ENCODE data around the gene DLG4.

Gene DLG4

DNA sequence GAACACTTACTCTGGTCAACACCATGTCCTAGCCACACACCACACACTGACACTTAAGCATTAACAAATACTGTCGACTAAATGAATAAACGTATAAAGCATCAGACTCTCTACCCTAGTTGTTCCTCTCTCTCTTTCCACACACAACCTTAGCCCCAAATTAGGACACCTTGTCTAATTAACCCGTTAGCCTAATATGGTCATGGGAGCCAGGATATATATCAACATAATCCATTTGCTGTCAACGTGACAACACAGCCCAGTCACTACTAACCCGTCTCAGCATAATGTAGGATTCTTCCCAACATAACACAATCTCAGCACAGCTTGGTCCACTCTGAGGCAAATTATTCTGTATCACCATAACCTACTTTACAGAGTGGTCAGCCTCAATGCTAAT, 12.5 kb upstream of the DLG4 start:
- ATAC-seq (ENCODE audit: insufficient read depth, low read depth), result no peak
- peak overlapping the region; percentile 99 for H3K4me2 ChIP-seq (ENCODE audit: insufficient read depth, low read length)
- peaks cover 82% of the 10 kb centered on the region for H3K79me2 ChIP-seq (ENCODE audit: insufficient read depth, low read length)
- H2AFZ ChIP-seq (ENCODE audit: low read depth, low read length), result no peak overlapping the region
- peaks cover 55% of the 10 kb centered on the region for H3K4me1 ChIP-seq (ENCODE audit: insufficient read depth, low read length)
- H4K20me1 ChIP-seq (ENCODE audit: insufficient read depth, low read length), result peaks cover 56% of the 10 kb centered on the region
- H3K36me3 ChIP-seq (ENCODE audit: insufficient read depth, low read length), result peaks cover 74% of the 10 kb centered on the region
- no peaks in the 10 kb centered on the region for H3K27me3 ChIP-seq (ENCODE audit: insufficient read depth, low read length, poor library complexity)
- H3K9ac ChIP-seq (ENCODE audit: low read depth, low read length), result peak overlapping the region; percentile 90; the same call in 1 of the 2 replicates
- TF ChIP-seq EZH2 (IDR thresholded peaks at IDR 0.05; ENCODE audit: borderline replicate concordance, low read depth, low read length, severe bottlenecking), result no peak
- TF ChIP-seq, protein P1, sequence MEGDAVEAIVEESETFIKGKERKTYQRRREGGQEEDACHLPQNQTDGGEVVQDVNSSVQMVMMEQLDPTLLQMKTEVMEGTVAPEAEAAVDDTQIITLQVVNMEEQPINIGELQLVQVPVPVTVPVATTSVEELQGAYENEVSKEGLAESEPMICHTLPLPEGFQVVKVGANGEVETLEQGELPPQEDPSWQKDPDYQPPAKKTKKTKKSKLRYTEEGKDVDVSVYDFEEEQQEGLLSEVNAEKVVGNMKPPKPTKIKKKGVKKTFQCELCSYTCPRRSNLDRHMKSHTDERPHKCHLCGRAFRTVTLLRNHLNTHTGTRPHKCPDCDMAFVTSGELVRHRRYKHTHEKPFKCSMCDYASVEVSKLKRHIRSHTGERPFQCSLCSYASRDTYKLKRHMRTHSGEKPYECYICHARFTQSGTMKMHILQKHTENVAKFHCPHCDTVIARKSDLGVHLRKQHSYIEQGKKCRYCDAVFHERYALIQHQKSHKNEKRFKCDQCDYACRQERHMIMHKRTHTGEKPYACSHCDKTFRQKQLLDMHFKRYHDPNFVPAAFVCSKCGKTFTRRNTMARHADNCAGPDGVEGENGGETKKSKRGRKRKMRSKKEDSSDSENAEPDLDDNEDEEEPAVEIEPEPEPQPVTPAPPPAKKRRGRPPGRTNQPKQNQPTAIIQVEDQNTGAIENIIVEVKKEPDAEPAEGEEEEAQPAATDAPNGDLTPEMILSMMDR (IDR thresholded peaks at IDR 0.05; ENCODE audit: borderline replicate concordance, extremely low read depth, low read length, poor library complexity, severe bottlenecking), result no peak
- peak overlapping the region in 1 of 2 experiments; percentile 83; a peak in 2 of 4 replicates for H3K4me3 ChIP-seq (ENCODE audit: low read depth in 1 of 2, low read length in 2 of 2)
- DNase-seq, result no peak
- peak overlapping the region; percentile 17 for H3K27ac ChIP-seq (ENCODE audit: low read length)
- H3K9me3 ChIP-seq (ENCODE audit: insufficient read depth, low read length, severe bottlenecking), result no peaks in the 10 kb centered on the region

DNA sequence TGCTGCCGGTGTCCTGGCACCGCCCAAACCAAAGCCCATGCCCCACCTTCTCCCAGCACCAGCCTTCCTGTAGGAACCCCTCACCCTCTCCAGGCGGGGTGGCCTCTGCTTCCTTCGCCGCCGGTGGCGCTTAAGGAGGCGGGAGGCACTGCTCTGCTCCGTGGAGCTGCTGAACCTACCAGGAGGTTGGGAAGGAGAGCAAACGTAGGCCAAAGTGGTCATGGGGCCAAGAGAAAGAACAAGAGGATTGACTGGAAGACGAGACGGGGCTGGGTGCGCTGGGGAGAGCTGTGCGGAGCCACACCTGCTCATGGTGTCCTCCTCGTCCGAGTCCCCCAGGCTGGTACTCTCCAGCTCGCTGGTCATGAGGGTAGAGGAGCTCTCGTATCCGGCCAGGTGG, 9.9 kb upstream of the DLG4 start:
- DNase-seq (no peak), ATAC-seq (ENCODE audit: insufficient read depth, low read depth) (no peak)
- no peak overlapping the region for H3K4me3 ChIP-seq (ENCODE audit: low read depth in 1 of 2, low read length in 2 of 2)
- peaks cover 55% of the 10 kb centered on the region for H3K79me2 ChIP-seq (ENCODE audit: insufficient read depth, low read length)
- H3K4me2 ChIP-seq (ENCODE audit: insufficient read depth, low read length), result no peak overlapping the region
- peaks cover 73% of the 10 kb centered on the region for H3K36me3 ChIP-seq (ENCODE audit: insufficient read depth, low read length)
- H3K4me1 ChIP-seq (ENCODE audit: insufficient read depth, low read length), result peaks cover 29% of the 10 kb centered on the region
- no peaks in the 10 kb centered on the region for H3K9me3 ChIP-seq (ENCODE audit: insufficient read depth, low read length, severe bottlenecking)
- no peak overlapping the region for H3K9ac ChIP-seq (ENCODE audit: low read depth, low read length)
- peaks cover 38% of the 10 kb centered on the region for H4K20me1 ChIP-seq (ENCODE audit: insufficient read depth, low read length)
- no peak overlapping the region for H2AFZ ChIP-seq (ENCODE audit: low read depth, low read length)
- no peaks in the 10 kb centered on the region for H3K27me3 ChIP-seq (ENCODE audit: insufficient read depth, low read length, poor library complexity)
- no peak overlapping the region for H3K27ac ChIP-seq (ENCODE audit: low read length)
- TF ChIP-seq EZH2 (IDR thresholded peaks at IDR 0.05; ENCODE audit: borderline replicate concordance, low read depth, low read length, severe bottlenecking), result no peak
- TF ChIP-seq, protein P1 (IDR thresholded peaks at IDR 0.05; ENCODE audit: borderline replicate concordance, extremely low read depth, low read length, poor library complexity, severe bottlenecking), result no peak

DNA sequence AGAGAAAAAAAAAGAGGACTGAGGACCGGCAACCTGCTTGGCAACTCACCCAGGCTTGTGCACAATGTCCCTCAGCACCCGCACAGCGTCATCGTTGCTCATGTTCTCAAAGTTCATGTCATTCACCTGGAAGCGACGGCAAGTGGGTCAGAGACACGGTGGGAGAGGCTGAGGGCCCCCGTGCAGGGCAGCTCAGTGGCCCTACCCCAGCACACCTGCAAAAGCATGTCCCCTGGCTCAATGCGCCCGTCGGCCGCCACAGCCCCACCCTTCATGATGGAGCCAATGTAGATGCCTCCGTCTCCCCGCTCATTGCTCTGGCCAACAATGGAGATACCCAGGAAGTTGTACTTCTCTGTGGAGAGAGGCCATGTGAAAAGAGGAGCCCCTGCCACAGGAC, 9.3 kb upstream of the DLG4 start:
- Histone ChIP-seq H3K36me3 (ENCODE audit: insufficient read depth, low read length) (peaks cover 78% of the 10 kb centered on the region), H2AFZ (ENCODE audit: low read depth, low read length) (no peak overlapping the region), H3K9me3 (ENCODE audit: insufficient read depth, low read length, severe bottlenecking) (no peaks in the 10 kb centered on the region), H3K4me3 (ENCODE audit: low read depth in 1 of 2, low read length in 2 of 2) (no peak overlapping the region), H3K9ac (ENCODE audit: low read depth, low read length) (no peak overlapping the region), H3K27me3 (ENCODE audit: insufficient read depth, low read length, poor library complexity) (no peaks in the 10 kb centered on the region), H3K27ac (ENCODE audit: low read length) (no peak overlapping the region), H3K79me2 (ENCODE audit: insufficient read depth, low read length) (peaks cover 51% of the 10 kb centered on the region), H3K4me1 (ENCODE audit: insufficient read depth, low read length) (peaks cover 28% of the 10 kb centered on the region), H3K4me2 (ENCODE audit: insufficient read depth, low read length) (no peak overlapping the region), H4K20me1 (ENCODE audit: insufficient read depth, low read length) (peaks cover 41% of the 10 kb centered on the region)
- ATAC-seq (ENCODE audit: insufficient read depth, low read depth) (no peak), DNase-seq (no peak)
- no peak for TF ChIP-seq EZH2 (IDR thresholded peaks at IDR 0.05; ENCODE audit: borderline replicate concordance, low read depth, low read length, severe bottlenecking)
- TF ChIP-seq, protein P1 (IDR thresholded peaks at IDR 0.05; ENCODE audit: borderline replicate concordance, extremely low read depth, low read length, poor library complexity, severe bottlenecking), result no peak
